Dermis blood vessel endothelial cell (primary cell): ENCODE data around the gene RNF149. TPM values are rescaled to one million over a fixed set of nuclear protein-coding genes. Genes with fewer than 3 reads are reported as not detected.
"Not testable (repeated sequence)": the region's sequence is repeated elsewhere in the genome, so short reads cannot be mapped to it uniquely, and the experiment has no call there.

Experiments used
- DNase-seq: peaks from one replicate; pipeline ENCODE4 v3.0.0; 2010
- total RNA-seq: library from RNA; depleted of rRNA; stranded (reverse); fragments of >200 nt; gene quantifications from 2 replicates; pipeline ENCODE4 v1.2.3, GENCODE V29; 2014

Gene RNF149
- total RNA-seq, 1 donor from 2014 or later: 56.5 TPM

GRCh38 chr2:101253703-101254450, 54.6 kb downstream of the RNF149 start:
- peak; percentile 30 for DNase-seq

- DNase-seq: peak; percentile 70
Observed at GRCh38 chr2:101253013-101253702, 55.3 kb downstream of the RNF149 start.

GRCh38 chr2:101252408-101253012, 56.0 kb downstream of the RNF149 start, which contains the start of gene CNOT11:
TSS of gene CNOT11 (plus strand) at chr2:101252886. CDS start at chr2:101252965, 79 bp downstream.
- DNase-seq: peak; percentile 99

- peak; percentile 18 for DNase-seq
Observed at GRCh38 chr2:101251844-101252407, 56.6 kb downstream of the RNF149 start.

GRCh38 chr2:101251246-101251781, 57.2 kb downstream of the RNF149 start:
- not testable (repeated sequence) for DNase-seq

GRCh38 chr2:101249826-101250225, 58.7 kb downstream of the RNF149 start:
- no peak for DNase-seq

GRCh38 chr2:101248756-101249155, 59.7 kb downstream of the RNF149 start:
- not testable (repeated sequence) for DNase-seq

- not testable (repeated sequence) for DNase-seq
Observed at GRCh38 chr2:101245468-101245867, 63.0 kb downstream of the RNF149 start.

- DNase-seq: not testable (repeated sequence)
Observed at GRCh38 chr2:101244899-101245298, 63.6 kb downstream of the RNF149 start.

- not testable (repeated sequence) for DNase-seq
Observed at GRCh38 chr2:101244373-101244772, 64.1 kb downstream of the RNF149 start.

- no peak for DNase-seq
Observed at GRCh38 chr2:101241158-101241557, 67.3 kb downstream of the RNF149 start.

GRCh38 chr2:101240694-101241093, 67.8 kb downstream of the RNF149 start:
- DNase-seq: peak; percentile 54

GRCh38 chr2:101239760-101240118, 68.8 kb downstream of the RNF149 start:
- not testable (repeated sequence) for DNase-seq

- no peak for DNase-seq
Observed at GRCh38 chr2:101238930-101239759, 69.4 kb downstream of the RNF149 start.

GRCh38 chr2:101237944-101238343, 70.6 kb downstream of the RNF149 start:
- DNase-seq: not testable (repeated sequence)

GRCh38 chr2:101235956-101236355, 72.5 kb downstream of the RNF149 start:
- not testable (repeated sequence) for DNase-seq

- DNase-seq: no peak
Observed at GRCh38 chr2:101234169-101234938, 74.1 kb downstream of the RNF149 start.

GRCh38 chr2:101232770-101233169, 75.7 kb downstream of the RNF149 start:
- no peak for DNase-seq

GRCh38 chr2:101231937-101232730, 76.4 kb downstream of the RNF149 start:
- DNase-seq: no peak

GRCh38 chr2:101231240-101231639, 77.3 kb downstream of the RNF149 start:
- no peak for DNase-seq
